Glomerular visceral epithelial cell (primary cell): ENCODE results near the gene DRGX.

Experiments
- DNase-seq: peaks from one replicate; pipeline ENCODE4 v3.0.0-alpha.2; 2016; ENCODE audit errors: extremely low spot score

Gene DRGX

GRCh38 chr10:49382226-49382625 lies 13.7 kb downstream of the DRGX start:
- DNase-seq, result no peak

- no peak for DNase-seq
These were observed 14.6 kb downstream of the DRGX start for GRCh38 chr10:49381111-49381900.

GRCh38 chr10:49379596-49380410 lies 16.1 kb downstream of the DRGX start:
- no peak for DNase-seq

GRCh38 chr10:49377256-49377655 lies 18.6 kb downstream of the DRGX start:
- no peak for DNase-seq

- DNase-seq, result no peak
These were observed 20.3 kb downstream of the DRGX start for GRCh38 chr10:49375611-49376010.

- no peak for DNase-seq
These were observed 21.1 kb downstream of the DRGX start for GRCh38 chr10:49374740-49375139.

GRCh38 chr10:49373361-49373760 lies 22.5 kb downstream of the DRGX start:
- no peak for DNase-seq

- DNase-seq, result no peak
These were observed 23.9 kb downstream of the DRGX start for GRCh38 chr10:49371967-49372366.

- DNase-seq, result no peak
These were observed 25.4 kb downstream of the DRGX start for GRCh38 chr10:49370326-49371100.

GRCh38 chr10:49369216-49370162 lies 26.4 kb downstream of the DRGX start:
- no peak for DNase-seq

- DNase-seq, result no peak
These were observed 27.6 kb downstream of the DRGX start for GRCh38 chr10:49368256-49368655.

- DNase-seq, result no peak
These were observed 28.3 kb downstream of the DRGX start for GRCh38 chr10:49367600-49367999.

GRCh38 chr10:49366460-49366859 lies 29.4 kb downstream of the DRGX start:
- no peak for DNase-seq

GRCh38 chr10:49365675-49366415 lies 30.0 kb downstream of the DRGX start:
- DNase-seq, result no peak

GRCh38 chr10:49365275-49365674 lies 30.6 kb downstream of the DRGX start:
- no peak for DNase-seq

GRCh38 chr10:49364747-49365146 lies 31.1 kb downstream of the DRGX start:
- DNase-seq, result no peak

GRCh38 chr10:49364051-49364450 lies 31.8 kb downstream of the DRGX start:
- DNase-seq, result no peak

GRCh38 chr10:49363309-49364031 lies 32.4 kb downstream of the DRGX start:
- no peak for DNase-seq

- peak; percentile 9 for DNase-seq
These were observed 33.2 kb downstream of the DRGX start for GRCh38 chr10:49362596-49363260.
